MM.1S (cell line): Measurements from ENCODE around the gene APOL4.

Source experiments
- EZH2 ChIP-seq: fragments of 300-600 bp; sonication (generic); optimal IDR thresholded peaks from 2 replicates; pipeline ENCODE3; 2017; ENCODE audit warnings: low read depth, mild to moderate bottlenecking, antibody characterized with exemption, low read length, mixed read lengths
- TF ChIP-seq, protein P1 (sequence below): fragments of 300-600 bp; sonication (generic); IDR thresholded peaks from 2 replicates; pipeline ENCODE4 v1.5.1; 2016; ENCODE audit warnings: antibody characterized with exemption, low read length, mixed read lengths

GRCh38 chr22:36210224-36210623, 8.6 kb upstream of the APOL4 start:
- TF ChIP-seq, protein P1, sequence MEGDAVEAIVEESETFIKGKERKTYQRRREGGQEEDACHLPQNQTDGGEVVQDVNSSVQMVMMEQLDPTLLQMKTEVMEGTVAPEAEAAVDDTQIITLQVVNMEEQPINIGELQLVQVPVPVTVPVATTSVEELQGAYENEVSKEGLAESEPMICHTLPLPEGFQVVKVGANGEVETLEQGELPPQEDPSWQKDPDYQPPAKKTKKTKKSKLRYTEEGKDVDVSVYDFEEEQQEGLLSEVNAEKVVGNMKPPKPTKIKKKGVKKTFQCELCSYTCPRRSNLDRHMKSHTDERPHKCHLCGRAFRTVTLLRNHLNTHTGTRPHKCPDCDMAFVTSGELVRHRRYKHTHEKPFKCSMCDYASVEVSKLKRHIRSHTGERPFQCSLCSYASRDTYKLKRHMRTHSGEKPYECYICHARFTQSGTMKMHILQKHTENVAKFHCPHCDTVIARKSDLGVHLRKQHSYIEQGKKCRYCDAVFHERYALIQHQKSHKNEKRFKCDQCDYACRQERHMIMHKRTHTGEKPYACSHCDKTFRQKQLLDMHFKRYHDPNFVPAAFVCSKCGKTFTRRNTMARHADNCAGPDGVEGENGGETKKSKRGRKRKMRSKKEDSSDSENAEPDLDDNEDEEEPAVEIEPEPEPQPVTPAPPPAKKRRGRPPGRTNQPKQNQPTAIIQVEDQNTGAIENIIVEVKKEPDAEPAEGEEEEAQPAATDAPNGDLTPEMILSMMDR, result no peak
- TF ChIP-seq EZH2, result no peak
